Mesodermal cell (in vitro differentiated cells): ENCODE measurements around the gene PRDM11.

ENCODE experiments used
- H3K27ac ChIP-seq: 2 replicates; pipeline ENCODE4 v1.7.0; 2013; ENCODE audit warnings: mild to moderate bottlenecking, low read depth, low read length, moderate library complexity; ENCODE audit not compliant: severe bottlenecking
- H3K36me3 ChIP-seq: 2 replicates; pipeline ENCODE4 v1.7.1; 2013; ENCODE audit warnings: mild to moderate bottlenecking, low read length, moderate library complexity; ENCODE audit not compliant: control insufficient read depth, insufficient read depth
- H3K4me1 ChIP-seq: one replicate; pipeline ENCODE4 v1.7.1; 2013; ENCODE audit warnings: mild to moderate bottlenecking, low read length; ENCODE audit not compliant: insufficient read depth, control insufficient read depth, poor library complexity, severe bottlenecking
- H3K4me3 ChIP-seq: 2 replicates; pipeline ENCODE4 v1.7.0; 2013; ENCODE audit warnings: low read length, control low read depth, mild to moderate bottlenecking; ENCODE audit not compliant: insufficient read depth, poor library complexity, severe bottlenecking; ENCODE audit errors: extremely low read depth
- H3K9me3 ChIP-seq: 2 replicates; pipeline ENCODE4 v1.7.1; 2013; ENCODE audit warnings: mild to moderate bottlenecking, low read length, moderate library complexity; ENCODE audit not compliant: control insufficient read depth
- WGBS, 2 experiments: methylation state at CpG; one replicate each; pipeline ENCODE4 v1.1.5; 2013; ENCODE audit warnings: missing lambda C conversion rate in 2 of 2; ENCODE audit not compliant: insufficient coverage in 2 of 2; 5-methylcytosine and 5-hydroxymethylcytosine counted together

PRDM11 gene

GRCh38 chr11:45158891-45159605 lies 12.6 kb downstream of the PRDM11 start:
- WGBS, 2 experiments, result 94 to 95% methylated on average over 12 to 13 of the region's 13 CpGs
- H3K4me1 ChIP-seq, result peaks cover 5% of the 10 kb centered on the region
- H3K27ac ChIP-seq, result no peak overlapping the region
- no peaks in the 10 kb centered on the region for H3K36me3 ChIP-seq
- H3K4me3 ChIP-seq, result no peak overlapping the region
- H3K9me3 ChIP-seq, result no peaks in the 10 kb centered on the region

DNA sequence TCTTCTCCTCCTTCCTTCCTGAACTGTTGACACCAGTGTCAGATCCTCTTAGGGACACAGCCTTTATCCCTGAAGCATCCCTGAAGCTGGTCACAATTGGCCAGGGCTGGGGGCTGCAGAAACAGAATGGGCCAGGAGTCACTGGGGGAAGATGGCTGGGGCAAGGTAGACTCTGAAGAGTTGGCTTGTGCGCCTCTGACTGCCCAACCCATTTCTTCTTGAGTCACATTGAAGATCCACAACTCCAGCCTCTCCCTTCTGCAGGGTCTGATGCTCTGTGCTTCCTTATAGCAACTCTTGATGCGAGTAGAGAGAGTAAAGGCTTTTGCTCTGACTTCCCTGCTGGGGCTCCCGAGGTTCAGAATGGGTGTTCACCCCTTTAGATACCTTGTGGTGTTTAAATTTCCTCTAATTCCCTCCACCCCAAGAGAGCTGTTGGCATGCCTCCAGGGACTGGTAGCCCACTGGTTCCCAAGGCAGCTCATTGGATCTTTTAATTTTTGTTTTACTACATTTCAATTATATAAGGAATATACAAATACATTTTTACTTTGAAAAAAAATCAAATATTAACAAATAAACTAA lies 13.4 kb downstream of the PRDM11 start:
- H3K4me1 ChIP-seq, result peaks cover 5% of the 10 kb centered on the region
- no peak overlapping the region for H3K27ac ChIP-seq
- H3K4me3 ChIP-seq, result no peak overlapping the region
- 80% methylated on average over 1 of the region's 3 CpGs; no CpG with 5 or more reads in 1 of the 2 experiments for WGBS, 2 experiments
- no peaks in the 10 kb centered on the region for H3K36me3 ChIP-seq
- no peaks in the 10 kb centered on the region for H3K9me3 ChIP-seq

GRCh38 chr11:45161252-45162063 lies 15.0 kb downstream of the PRDM11 start:
- Histone ChIP-seq H3K9me3 (no peaks in the 10 kb centered on the region), H3K4me1 (peaks cover 5% of the 10 kb centered on the region), H3K36me3 (no peaks in the 10 kb centered on the region), H3K4me3 (no peak overlapping the region), H3K27ac (no peak overlapping the region)
- WGBS, 2 experiments, result 89 to 91% methylated on average over 18 to 19 of the region's 23 CpGs

DNA sequence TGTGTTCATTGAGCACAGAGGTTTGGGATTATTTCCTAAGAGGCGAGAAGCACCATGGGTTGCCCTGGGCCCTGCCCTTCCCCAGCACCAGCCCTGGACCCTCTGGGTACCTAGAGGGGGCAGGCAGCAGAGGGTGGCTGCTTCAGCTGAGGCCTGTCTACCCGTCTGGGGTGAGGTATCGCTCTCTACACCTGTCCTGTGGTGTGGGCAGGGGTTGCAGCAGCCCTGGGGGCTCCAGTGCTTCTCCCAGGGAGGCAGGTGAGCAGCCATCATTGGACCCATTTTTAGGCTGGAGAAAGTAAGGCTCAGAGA lies 15.6 kb downstream of the PRDM11 start:
- no peak overlapping the region for H3K27ac ChIP-seq
- H3K4me1 ChIP-seq, result peaks cover 5% of the 10 kb centered on the region
- 93 to 100% methylated on average over 2 of the region's 3 CpGs for WGBS, 2 experiments
- H3K36me3 ChIP-seq, result no peaks in the 10 kb centered on the region
- no peak overlapping the region for H3K4me3 ChIP-seq
- no peaks in the 10 kb centered on the region for H3K9me3 ChIP-seq

DNA sequence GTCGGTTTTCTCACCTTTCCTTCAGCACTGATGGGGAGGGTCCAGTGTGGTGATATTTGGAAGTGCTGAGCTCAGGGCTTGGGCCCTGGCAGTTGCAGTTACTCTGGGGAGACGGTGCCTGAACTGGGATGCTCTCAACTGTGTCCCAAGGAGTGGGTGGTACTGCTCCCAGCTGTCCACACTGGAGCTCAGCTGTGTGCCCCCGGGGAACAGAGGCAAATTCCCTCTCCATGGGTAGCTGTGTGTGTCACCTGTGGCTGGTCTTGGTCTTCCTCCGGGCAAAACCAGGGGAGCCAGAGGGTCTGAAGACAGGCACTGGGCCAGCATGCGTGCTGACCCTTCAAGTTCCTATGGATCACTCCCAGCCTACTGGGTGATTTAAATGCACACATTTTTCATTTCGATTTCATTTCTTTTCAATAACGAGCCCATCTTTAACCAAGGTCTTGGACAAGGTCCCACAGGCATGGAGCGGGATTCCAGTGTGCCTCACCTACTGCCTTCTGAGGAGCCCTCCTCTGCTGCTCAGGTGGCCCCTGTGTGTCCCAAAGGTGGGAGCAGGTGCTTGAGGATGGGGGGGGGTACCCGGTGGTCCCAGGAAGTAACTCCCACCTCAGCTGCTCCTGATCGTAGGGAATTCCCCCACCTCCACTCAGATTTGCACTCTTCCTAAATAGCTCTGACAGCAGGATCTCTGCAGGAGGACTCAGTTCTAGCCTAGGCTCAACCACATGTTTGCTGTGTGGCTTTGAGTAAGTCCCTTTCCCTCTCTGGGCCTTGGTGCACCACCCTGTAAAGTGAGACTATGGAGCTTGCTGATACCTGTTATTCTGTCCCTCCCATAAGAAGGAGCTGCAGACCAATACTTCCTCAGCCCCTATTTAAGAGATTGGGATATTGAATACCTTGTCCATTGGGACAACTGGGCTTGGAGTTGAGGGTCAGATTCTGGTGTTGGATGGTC lies 16.8 kb downstream of the PRDM11 start:
- 84 to 85% methylated on average over 8 of the region's 10 CpGs for WGBS, 2 experiments

GRCh38 chr11:45163956-45164575 lies 17.6 kb downstream of the PRDM11 start:
- WGBS, 2 experiments, result 87 to 96% methylated on average over 13 to 14 of the region's 15 CpGs

More for the DNA sequence above, 16.8 kb downstream of the PRDM11 start:
- Histone ChIP-seq H3K4me1 (peaks cover 5% of the 10 kb centered on the region), H3K36me3 (no peaks in the 10 kb centered on the region), H3K9me3 (no peaks in the 10 kb centered on the region), H3K4me3 (no peak overlapping the region), H3K27ac (no peak overlapping the region)

DNA sequence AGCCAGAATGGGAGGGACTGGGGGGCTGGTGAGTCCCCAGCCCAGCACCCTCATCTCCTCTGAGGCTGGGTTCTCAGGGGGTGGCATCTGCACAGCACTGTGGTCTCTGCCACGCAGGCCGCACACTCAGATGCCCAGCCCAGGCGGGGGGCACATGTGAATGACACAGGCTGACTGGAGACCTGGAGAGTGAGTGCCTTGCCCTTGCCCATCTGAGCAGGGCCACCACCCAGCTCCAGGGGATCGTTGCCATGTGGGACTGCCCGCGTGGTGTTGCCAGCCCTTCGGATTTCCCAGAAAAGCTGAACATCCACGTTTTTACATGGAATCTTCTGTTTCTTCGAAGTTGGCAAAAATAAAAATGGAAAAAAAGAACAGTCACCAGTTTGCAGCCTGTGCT lies 18.9 kb downstream of the PRDM11 start:
- Histone ChIP-seq H3K36me3 (no peaks in the 10 kb centered on the region), H3K9me3 (no peaks in the 10 kb centered on the region), H3K4me3 (no peak overlapping the region), H3K4me1 (peaks cover 5% of the 10 kb centered on the region), H3K27ac (no peak overlapping the region)
- WGBS, 2 experiments, result 91 to 96% methylated on average over 9 of the region's 9 CpGs

More at GRCh38 chr11:45163956-45164575, 17.6 kb downstream of the PRDM11 start:
- H3K9me3 ChIP-seq, result no peaks in the 10 kb centered on the region
- H3K4me3 ChIP-seq, result no peak overlapping the region
- H3K36me3 ChIP-seq, result no peaks in the 10 kb centered on the region
- H3K4me1 ChIP-seq, result peaks cover 5% of the 10 kb centered on the region
- no peak overlapping the region for H3K27ac ChIP-seq

- Histone ChIP-seq H3K27ac (no peak overlapping the region), H3K9me3 (no peaks in the 10 kb centered on the region), H3K36me3 (no peaks in the 10 kb centered on the region), H3K4me1 (peaks cover 4% of the 10 kb centered on the region), H3K4me3 (no peak overlapping the region)
- 97 to 100% methylated on average over 4 of the region's 5 CpGs for WGBS, 2 experiments
These were observed 19.6 kb downstream of the PRDM11 start for GRCh38 chr11:45165806-45166603.

DNA sequence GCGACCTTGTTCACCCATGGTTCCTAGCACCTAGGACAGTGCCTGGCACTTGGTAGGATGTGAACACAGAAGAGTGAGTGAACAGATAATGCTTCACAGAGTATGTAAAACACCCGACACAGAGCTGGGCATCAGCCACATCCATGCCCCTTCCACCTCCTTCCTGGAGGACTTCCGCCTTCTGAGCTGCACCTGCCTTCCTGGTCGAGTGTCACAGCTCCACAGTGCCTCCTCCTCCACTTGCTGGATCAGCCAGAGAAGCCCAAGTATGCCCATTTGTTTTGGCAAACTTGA lies 20.1 kb downstream of the PRDM11 start:
- WGBS, 2 experiments, result 82 to 87% methylated on average over 4 of the region's 4 CpGs
- H3K4me1 ChIP-seq, result no peaks in the 10 kb centered on the region

More for the DNA sequence above, 20.1 kb downstream of the PRDM11 start:
- Histone ChIP-seq H3K9me3 (no peaks in the 10 kb centered on the region), H3K4me3 (no peak overlapping the region), H3K27ac (no peak overlapping the region), H3K36me3 (no peaks in the 10 kb centered on the region)
